ENCODE measurements around the gene RPE65. TPM values are rescaled to one million over a fixed set of nuclear protein-coding genes. Genes with fewer than 3 reads are reported as not detected.

The RPE65 gene
- total and polyA plus RNA-seq, 2 of the 8 experiments (the other 6 are each of a cell fraction or from before 2014, with no cell fraction given) = not detected

DNA sequence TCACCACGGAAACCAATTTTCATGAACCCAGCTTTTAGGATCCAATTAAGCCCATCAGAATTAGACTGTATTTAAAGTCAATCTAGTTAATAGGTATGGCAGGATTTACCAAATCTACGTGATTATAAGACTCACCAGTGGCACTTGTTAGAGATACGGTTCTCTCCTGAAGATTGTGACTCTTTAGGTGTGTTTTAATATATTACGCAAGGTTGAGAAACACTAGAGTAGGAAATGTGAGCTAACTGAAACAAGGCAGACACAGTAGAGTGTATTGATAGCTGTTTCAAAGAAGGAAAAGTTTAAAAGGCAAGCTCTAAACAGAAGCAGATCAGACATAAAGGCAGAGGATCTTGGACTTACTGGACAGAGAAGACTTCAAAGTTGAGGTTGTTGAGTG lies 11.2 kb upstream of the RPE65 start:
- Histone ChIP-seq H2BK15ac (ENCODE audit: low read length) (no peak overlapping the region), H3K9ac (replicated peaks in 1 of 4; ENCODE audit: extremely low read depth in 1 of 4, low read depth in 3 of 4, low read length in 3 of 4) (no peak overlapping the region), H2BK20ac (ENCODE audit: low read length) (no peak overlapping the region), H2BK120ac (replicated peaks; ENCODE audit: low read depth, low read length) (no peak overlapping the region), H3K79me2 (ENCODE audit: control insufficient read depth in 1 of 2, insufficient read depth in 2 of 2, low read length in 2 of 2) (no peaks in the 10 kb centered on the region), H3K27ac (ENCODE audit: low read depth, low read length) (no peak overlapping the region), H3K4me2 (ENCODE audit: insufficient read depth in 1 of 2, low read depth in 2 of 2, low read length in 2 of 2) (no peak overlapping the region), H3K56ac (replicated peaks; ENCODE audit: insufficient read length, low read depth, low read length) (no peak overlapping the region), H3K4me1 (replicated peaks in 1 of 4; ENCODE audit: control insufficient read depth in 3 of 4, insufficient read depth in 4 of 4, low read length in 3 of 4) (peaks cover 0 to 5% (median 2%) of the 10 kb centered on the region in 4 experiments; a peak in 2 of 7 replicates), H4K8ac (ENCODE audit: extremely low read depth, insufficient read depth, low read length) (no peak overlapping the region), H3K23me2 (ENCODE audit: low read depth, low read length) (no peaks in the 10 kb centered on the region), H3K27me3 (replicated peaks in 1 of 4; ENCODE audit: control insufficient read depth in 3 of 4, extremely low read depth in 1 of 4, insufficient read depth in 3 of 4, low read length in 3 of 4) (no peaks in the 10 kb centered on the region), H3K4me3 (ENCODE audit: extremely low read depth in 1 of 4, insufficient read depth in 2 of 4, low read depth in 3 of 4, low read length in 4 of 4) (no peak overlapping the region), H3K23ac (ENCODE audit: insufficient read length) (no peak overlapping the region), H4K91ac (replicated peaks; ENCODE audit: insufficient read length, low read length) (no peak overlapping the region), H3K36me3 (ENCODE audit: control insufficient read depth in 2 of 4, insufficient read depth in 4 of 4, low read length in 3 of 4) (no peaks in the 10 kb centered on the region), H2AK5ac (ENCODE audit: low read depth, low read length) (no peak overlapping the region), H4K5ac (ENCODE audit: insufficient read length, low read depth, low read length) (no peak overlapping the region), H3K18ac (ENCODE audit: extremely low read depth, low read length) (no peak overlapping the region), H2BK5ac (ENCODE audit: low read depth, low read length) (no peak overlapping the region), H2AFZ (ENCODE audit: low read length) (no peak overlapping the region), H3K4ac (replicated peaks; ENCODE audit: insufficient read length, low read depth, low read length) (no peak overlapping the region), H3K14ac (ENCODE audit: insufficient read length) (no peak overlapping the region), H3K79me1 (ENCODE audit: low read depth, low read length) (no peaks in the 10 kb centered on the region), H4K20me1 (replicated peaks in 1 of 2; ENCODE audit: control insufficient read depth in 1 of 2, insufficient read depth in 2 of 2, low read length in 2 of 2) (no peaks in the 10 kb centered on the region), H3K9me3 (ENCODE audit: insufficient read depth in 2 of 2, low read depth in 1 of 2, low read length in 1 of 2) (0 out of 4 replicates have a peak, but pooled peaks cover 0 to 3% of the 10 kb centered on the region in 2 experiments), H2BK12ac (ENCODE audit: low read depth, low read length) (no peak overlapping the region)
- 90% methylated on average over 4 of the region's 4 CpGs; no CpG with 5 or more reads in 1 of the 2 experiments for WGBS, 2 experiments (ENCODE audit: extremely low coverage in 1 of 2, insufficient coverage in 1 of 2, insufficient read length in 1 of 2, insufficient replicate concordance in 2 of 2, low coverage in 1 of 2, low lambda C conversion rate in 2 of 2, missing lambda C conversion rate in 1 of 2)
- ChIA-PET CTCF (ENCODE audit: partially characterized antibody) (interaction anchor here (0.7 to 1.3 kb wide), 3 partner anchors 9 to 16 kb away, joined by 4 to 5 read pairs (median 4); no protein-coding TSS in a partner anchor), POLR2A (ENCODE audit: partially characterized antibody) (no interaction called here)
- DNase-seq (ENCODE audit: low read depth in 1 of 2, low spot score in 2 of 2) = no peak
- FAIRE-seq = no peak
- TF ChIP-seq JUND (IDR thresholded peaks at IDR 0.05; ENCODE audit: low read length) (no peak), EP300 (IDR thresholded peaks at IDR 0.05; ENCODE audit: borderline replicate concordance in 1 of 2, low read depth in 2 of 2, low read length in 2 of 2) (no peak), SIN3A (conservative IDR thresholded peaks at IDR 0.05 in 1 of 2, IDR thresholded peaks at IDR 0.05 in 1 of 2; ENCODE audit: low read depth in 1 of 2, low read length in 2 of 2) (no peak), TBP (IDR thresholded peaks at IDR 0.05; ENCODE audit: low read depth, low read length) (no peak), SIX5 (IDR thresholded peaks at IDR 0.05; ENCODE audit: low read depth, low read length) (no peak), TEAD4 (IDR thresholded peaks at IDR 0.05; ENCODE audit: low read depth, low read length) (no peak), ZNF274 (IDR thresholded peaks at IDR 0.05; ENCODE audit: borderline replicate concordance, extremely low read depth, low read length) (no peak), CHD2 (IDR thresholded peaks at IDR 0.05; ENCODE audit: low read length) (no peak), BRCA1 (IDR thresholded peaks at IDR 0.05; ENCODE audit: low read depth, low read length) (no peak), TAF1 (IDR thresholded peaks at IDR 0.05; ENCODE audit: low read depth, low read length) (no peak)
- TF ChIP-seq, protein P1, sequence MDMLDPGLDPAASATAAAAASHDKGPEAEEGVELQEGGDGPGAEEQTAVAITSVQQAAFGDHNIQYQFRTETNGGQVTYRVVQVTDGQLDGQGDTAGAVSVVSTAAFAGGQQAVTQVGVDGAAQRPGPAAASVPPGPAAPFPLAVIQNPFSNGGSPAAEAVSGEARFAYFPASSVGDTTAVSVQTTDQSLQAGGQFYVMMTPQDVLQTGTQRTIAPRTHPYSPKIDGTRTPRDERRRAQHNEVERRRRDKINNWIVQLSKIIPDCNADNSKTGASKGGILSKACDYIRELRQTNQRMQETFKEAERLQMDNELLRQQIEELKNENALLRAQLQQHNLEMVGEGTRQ (IDR thresholded peaks at IDR 0.05; ENCODE audit: low read length) = no peak
- TF ChIP-seq, protein P2, sequence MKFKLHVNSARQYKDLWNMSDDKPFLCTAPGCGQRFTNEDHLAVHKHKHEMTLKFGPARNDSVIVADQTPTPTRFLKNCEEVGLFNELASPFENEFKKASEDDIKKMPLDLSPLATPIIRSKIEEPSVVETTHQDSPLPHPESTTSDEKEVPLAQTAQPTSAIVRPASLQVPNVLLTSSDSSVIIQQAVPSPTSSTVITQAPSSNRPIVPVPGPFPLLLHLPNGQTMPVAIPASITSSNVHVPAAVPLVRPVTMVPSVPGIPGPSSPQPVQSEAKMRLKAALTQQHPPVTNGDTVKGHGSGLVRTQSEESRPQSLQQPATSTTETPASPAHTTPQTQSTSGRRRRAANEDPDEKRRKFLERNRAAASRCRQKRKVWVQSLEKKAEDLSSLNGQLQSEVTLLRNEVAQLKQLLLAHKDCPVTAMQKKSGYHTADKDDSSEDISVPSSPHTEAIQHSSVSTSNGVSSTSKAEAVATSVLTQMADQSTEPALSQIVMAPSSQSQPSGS (IDR thresholded peaks at IDR 0.05; ENCODE audit: low read length) = no peak

Measured in H1 (cell line).